ENCODE data around the gene KHK.

KHK gene

DNA sequence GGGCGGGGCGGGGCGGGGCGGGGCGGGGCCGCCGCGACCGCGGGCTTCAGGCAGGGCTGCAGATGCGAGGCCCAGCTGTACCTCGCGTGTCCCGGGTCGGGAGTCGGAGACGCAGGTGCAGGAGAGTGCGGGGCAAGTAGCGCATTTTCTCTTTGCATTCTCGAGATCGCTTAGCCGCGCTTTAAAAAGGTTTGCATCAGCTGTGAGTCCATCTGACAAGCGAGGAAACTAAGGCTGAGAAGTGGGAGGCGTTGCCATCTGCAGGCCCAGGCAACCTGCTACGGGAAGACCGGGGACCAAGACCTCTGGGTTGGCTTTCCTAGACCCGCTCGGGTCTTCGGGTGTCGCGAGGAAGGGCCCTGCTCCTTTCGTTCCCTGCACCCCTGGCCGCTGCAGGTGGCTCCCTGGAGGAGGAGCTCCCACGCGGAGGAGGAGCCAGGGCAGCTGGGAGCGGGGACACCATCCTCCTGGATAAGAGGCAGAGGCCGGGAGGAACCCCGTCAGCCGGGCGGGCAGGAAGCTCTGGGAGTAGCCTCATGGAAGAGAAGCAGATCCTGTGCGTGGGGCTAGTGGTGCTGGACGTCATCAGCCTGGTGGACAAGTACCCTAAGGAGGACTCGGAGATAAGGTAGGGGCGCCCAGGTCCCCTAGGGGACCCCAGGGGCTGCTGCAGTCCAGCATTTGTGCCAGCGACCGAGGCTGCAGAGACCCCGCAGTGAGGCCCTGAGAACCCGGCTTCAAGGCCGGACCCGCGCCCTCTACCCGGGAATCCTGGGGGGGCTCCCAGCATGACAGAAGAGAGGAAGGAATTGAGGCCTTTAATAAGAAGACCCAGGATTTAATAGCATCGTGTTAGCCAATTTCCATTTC is at the start of gene KHK:
KHK (plus strand) TSS at position 49 of the 870 bp plus-strand sequence; CDS start at position 537, 488 bp downstream.
- peak; percentile 57 for DNase-seq (ENCODE audit: low spot score)

DNA sequence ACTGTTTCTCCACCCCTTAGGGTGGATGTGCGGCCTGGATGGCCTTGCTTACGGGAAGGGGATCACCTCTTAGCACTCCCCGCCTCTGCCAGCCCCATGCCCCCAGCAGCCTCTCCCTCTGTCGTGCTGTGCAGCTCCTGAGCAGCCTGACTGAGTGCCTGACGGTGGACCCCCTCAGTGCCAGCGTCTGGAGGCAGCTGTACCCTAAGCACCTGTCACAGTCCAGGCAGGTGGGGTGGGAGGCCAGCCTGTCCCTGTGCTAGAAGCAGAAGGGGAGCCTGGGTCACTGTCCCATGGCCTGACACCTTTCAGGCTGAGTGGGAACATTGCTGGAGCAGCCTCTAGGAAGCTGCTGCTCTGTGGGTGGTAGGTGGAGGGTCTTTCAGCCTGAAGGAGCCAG is 48.6 kb upstream of the KHK start:
- DNase-seq (ENCODE audit: low spot score): no peak

DNA sequence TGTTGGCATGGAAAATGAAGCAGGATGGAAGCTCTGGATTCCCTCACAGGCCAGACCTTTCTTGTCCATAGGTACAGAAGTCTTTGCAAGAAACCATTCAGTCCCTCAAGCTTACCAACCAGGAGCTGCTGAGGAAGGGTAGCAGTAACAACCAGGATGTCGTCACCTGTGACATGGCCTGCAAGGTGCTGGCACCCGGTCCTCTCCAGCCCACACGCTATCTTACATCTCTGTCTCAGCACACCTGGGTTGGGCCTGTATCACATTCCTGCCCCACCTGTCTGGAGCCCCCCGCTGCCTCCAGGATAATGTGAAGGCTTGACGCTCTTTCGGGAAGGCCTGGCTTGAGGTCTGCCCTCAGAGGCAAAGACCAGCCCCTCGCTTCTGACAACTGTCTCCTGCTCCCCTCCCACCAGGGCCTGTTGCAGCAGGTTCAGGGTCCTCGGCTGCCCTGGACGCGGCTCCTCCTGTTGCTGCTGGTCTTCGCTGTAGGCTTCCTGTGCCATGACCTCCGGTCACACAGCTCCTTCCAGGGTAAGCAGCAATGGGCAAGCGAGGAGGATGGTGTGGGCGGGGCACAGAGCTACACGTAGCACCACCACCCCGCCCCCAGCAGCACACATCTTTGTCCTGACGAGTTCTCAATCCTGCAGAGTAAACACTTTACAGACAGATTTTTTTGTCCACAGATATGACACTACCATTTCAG is 47.8 kb upstream of the KHK start:
- DNase-seq (ENCODE audit: low spot score): no peak

DNA sequence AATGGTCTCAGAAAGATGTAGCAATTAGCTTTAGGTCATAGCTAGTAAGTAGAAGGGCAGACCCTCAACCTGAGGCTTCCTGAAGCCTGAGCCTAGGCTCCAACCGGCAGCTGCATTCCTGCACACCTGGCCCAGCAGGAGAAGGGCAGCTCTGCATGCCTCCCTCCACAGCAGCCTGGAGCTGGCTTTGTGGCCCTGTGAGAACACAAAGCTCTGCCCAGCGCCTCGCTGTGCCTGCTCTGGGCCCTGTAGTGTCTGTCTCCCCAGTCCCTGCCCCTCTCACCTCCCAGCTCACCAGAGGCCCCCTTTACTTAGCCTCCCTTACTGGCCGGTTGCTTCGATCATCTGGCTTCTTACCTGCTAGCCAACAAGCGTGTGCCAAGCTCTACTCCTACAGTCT is 47.1 kb upstream of the KHK start:
- DNase-seq (ENCODE audit: low spot score): no peak

DNA sequence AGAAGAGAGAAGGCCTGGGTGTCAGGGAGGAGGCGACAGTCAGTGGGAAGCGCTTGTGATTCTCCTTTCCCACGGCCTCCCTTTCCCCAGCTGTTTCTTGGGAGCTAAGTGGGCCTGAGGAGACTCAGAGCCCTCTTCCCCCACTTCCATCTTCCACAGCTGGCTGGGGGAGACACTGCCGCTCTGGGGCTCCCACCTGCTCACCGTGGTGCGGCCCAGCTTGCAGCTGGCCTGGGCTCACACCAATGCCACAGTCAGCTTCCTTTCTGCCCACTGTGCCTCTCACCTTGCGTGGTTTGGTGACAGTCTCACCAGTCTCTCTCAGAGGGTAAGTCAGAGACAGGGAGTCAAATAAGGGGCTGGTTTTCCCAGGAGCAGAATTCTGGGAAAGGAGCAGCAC is 46.7 kb upstream of the KHK start:
- DNase-seq (ENCODE audit: low spot score): no peak

DNA sequence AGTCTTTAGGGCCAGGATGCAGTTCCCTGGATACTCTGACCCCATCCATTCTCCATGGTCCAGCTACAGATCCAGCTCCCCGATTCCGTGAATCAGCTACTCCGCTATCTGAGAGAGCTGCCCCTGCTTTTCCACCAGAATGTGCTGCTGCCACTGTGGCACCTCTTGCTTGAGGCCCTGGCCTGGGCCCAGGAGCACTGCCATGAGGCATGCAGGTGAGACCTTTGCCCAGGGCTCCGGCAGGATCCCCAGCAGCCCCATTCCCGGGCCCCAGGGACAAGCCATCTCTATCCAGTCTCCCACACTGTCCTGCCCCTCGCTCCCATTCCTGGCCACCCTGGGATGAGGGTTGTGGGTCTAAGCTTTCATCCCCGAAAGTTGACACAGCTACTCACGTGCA is 46.3 kb upstream of the KHK start:
- no peak for DNase-seq (ENCODE audit: low spot score)

DNA sequence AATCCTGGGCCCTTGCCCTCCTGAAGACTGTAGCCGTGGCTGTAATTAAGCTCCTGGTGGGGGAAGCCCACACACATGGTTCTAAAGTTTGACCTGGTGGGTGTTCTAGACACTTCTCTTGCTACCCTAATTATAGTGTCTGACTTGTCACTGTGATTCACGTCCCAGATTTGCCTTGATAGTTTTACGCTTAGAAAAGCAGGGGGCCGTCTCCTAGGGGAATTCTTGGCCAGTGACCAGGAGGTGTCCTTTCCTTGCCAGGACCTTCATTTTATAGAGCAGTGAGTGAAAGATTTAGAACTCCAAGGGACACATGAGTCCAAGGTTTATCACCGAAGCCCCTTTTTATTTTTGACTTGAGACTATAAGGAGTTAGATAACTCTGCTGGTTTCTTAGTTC is 44.8 kb upstream of the KHK start:
- no peak for DNase-seq (ENCODE audit: low spot score)

DNA sequence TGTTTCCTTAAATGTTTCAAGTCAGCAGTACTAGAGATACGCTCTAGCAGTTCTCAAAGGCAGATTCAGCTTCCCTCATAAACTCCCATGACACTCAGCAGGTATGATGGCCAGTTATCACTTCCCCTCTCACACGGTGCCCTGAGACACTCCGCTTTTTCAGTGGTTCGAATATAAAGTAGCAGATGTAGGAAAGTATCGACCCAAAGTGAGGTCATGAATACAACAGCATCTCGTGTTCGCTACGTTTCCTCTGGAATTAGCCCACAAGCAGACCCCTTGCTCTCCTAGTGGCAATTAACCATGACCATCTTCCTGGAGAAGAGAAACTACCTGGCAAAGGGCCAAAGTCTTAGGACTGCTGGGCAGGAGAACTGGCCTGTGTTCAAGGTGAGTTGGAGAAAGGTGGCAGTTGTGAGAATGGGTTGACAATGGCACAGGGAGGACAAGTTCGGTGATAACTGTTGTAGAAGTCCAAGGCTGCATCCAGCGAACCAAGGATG is 44.4 kb upstream of the KHK start:
- no peak for DNase-seq (ENCODE audit: low spot score)

DNA sequence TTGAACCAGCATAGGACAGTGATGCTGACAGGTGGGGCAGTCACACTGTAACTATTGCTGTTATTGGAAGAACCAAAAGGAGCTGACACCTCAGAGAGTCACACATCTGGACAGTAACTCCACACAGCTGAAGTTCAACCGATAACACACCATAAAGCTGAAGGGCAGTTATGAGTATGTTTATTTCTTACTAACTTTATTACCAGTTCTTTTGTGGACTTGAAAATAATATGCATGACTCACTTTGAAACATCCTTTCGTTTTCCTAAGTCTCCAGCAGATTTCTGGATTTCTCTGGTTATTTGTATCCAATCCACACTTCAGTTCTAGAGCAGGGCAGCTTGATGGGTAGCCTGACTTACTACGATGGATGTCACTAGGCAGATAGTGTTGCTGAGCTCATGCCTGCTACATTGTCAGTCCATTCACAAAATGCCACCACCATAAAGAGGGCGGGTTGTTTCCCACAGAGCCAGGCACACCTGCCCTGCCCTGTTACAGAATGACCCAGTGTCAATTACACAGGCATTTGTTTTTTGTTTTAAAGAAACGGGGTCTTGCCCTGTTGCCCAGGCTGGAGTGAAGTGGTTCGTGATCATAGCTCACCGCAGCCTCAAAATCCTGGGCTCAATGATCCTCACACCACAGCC is 43.5 kb upstream of the KHK start:
- no peak for DNase-seq (ENCODE audit: low spot score)

DNA sequence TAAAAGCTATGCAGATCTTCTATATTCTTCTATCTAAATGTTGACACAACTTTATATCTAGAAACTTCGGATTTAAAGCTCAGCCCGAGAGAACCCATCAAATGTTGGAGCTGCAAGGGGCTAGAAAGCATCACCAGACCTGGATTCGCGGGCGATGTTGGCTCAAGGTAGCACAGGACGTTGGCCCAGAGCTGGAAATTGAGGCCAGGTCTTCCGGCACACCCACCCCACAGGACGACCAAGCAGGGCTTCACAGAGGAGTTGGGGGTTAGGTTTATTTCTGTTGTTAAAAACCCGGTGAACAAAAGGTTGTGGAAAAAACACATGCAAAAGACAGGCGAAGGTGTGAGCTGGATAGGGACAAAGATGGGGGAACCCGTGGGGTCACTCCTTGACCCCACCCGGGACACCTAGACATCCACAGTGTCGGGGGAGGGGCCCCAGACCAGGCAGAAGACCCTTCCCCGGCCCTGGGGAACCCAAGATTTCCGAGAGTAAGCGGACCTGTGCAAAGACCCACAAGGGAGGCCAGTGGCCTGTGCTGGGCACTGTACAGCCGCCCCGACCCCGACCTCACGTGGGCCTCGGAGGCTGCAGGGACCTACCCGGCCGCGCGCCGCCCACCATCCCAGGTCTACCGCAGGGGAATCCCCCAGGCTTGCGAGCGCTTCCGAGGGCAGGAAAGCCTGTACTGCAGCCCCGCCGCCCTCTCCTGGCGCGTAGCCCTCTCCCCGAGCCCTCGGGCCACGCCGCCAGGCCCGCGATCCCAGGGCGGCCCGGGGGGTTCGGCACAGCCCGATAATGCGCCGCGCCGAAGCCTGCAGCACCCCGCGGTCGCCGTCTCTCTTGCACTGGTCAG is 36.9 kb upstream of the KHK start:
- DNase-seq (ENCODE audit: low spot score): peak; percentile 21

DNA sequence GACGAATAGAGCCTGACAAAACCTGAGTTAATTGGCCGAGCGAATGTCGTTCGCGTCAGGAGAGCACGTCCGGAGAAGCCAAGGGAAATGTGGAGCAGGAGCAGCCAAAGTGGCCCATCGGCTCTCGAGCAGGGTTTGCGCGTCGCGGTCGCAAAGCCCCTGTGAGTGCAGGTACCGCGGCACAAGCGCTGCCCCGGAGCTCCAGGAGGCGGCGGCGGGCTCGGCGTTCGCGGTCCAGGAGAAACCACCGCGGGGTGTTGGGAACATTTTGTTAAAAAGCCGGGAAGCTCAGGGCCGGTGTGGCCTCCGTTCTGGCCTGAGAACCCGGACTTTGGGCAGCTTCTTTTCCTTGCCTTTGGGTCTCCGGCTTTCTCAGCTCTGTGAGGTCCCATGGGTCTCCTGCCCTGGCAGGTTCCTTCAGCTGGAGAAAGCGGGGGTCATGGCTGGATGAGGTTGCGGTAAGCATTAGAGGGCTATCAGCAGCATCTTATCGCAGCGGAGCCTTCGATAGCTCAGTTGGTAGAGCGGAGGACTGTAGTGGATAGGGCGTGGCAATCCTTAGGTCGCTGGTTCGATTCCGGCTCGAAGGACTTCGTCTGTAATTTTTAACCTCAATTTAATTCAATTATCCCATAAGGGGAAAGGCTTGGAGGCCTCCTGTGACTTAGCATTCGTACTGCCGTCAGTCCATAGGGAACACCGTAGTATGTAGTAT is 36.1 kb upstream of the KHK start:
- peak; percentile 98 for DNase-seq (ENCODE audit: low spot score)

DNA sequence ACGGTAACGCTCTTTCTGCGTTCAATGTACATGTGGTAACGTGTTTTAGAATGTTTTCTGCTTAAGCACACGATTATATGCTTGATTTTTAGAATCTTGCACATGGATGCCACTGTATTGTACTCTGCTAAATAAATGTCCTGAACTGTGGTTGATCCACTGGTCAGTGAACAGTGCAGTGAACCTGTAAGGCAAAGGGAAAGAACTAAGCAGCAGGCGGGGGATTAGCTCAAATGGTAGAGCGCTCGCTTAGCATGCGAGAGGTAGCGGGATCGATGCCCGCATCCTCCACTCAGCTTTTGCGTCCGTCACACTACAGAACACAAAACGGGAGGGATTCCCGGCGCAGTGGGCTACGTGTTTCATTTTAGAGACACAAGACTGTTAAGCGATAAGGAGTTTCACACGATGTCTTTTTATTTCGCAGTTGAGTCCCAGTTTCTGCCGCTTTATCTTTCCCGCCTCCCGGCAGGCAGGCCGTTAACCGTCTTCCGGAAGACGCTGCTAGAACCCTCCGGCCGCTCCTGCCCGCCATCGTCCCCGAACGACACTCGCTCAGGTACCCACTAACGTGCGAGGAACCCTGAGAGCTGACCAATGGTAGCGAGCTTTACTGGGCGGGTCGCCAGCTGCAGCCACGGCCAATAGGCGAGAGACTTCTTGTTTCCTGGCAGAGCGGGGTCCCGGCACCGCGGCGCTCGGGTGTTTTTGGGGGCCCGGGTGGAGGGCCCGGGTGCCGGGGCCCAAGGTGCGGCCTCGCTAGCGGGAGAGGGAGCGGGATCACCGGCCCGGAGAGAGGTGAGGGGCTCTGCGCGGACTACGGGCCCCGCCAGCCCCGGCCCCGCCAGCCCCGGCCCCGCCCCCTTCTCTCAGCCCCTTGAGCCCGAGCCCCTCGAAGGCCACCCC is 35.3 kb upstream of the KHK start, which contains the start of gene AGBL5:
AGBL5 (plus strand) TSS at position 673 of the 906 bp plus-strand sequence. CDS start 1,291 bp downstream, outside the sequence.
- peak; percentile 93 for DNase-seq (ENCODE audit: low spot score)

DNA sequence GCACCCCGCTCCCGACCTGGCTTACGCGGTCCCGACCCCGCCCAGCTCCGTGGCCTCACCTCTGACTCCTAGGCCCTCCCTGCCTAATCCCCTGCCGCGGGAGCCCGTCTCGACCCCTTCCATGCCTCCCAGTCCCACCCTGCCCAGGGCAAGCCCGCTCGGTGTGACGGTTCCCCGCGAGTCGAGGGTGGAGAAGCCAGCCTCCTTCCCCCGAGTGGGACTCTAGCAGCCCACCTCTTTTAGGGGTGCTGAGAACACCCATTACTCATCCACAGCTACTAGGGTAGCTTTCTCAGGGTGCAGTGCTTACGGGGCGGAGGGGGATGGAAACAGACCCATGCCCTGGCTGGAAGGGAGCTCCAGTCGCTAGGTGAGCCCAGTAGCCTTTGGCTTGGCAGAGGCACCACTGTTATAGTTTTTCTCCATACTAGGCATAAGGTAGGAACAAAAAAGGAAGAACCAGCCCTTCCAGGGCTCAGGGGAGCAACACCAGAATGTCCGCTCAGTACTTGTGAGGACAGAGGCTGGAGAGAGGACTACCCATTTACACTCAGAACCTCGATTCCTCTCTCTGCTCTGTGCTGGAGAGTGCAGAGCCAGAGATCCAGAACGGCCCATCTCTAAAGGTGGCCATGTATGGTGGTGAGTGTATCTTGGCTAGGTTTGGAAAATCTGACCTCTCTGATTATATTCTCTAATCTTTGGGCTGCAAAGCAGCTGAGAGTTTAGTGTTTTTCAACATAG is 34.5 kb upstream of the KHK start:
- DNase-seq (ENCODE audit: low spot score): no peak

DNA sequence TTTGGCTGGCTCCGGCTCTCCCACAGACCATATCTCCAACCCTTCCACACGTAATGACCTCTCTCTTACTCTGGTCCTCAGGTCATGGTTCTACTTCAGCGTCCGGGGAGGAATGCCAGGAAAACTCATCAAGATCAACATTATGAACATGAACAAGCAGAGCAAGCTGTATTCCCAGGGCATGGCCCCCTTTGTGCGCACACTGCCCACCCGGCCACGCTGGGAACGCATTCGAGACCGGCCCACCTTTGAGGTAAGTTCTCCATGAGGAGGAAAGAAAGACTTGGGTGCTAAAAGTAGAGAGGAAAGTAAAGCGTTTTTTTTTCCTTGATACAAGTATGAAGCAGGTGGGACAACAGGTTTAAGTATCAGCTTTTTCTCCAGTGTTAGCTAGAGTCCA is 33.3 kb upstream of the KHK start:
- no peak for DNase-seq (ENCODE audit: low spot score)

DNA sequence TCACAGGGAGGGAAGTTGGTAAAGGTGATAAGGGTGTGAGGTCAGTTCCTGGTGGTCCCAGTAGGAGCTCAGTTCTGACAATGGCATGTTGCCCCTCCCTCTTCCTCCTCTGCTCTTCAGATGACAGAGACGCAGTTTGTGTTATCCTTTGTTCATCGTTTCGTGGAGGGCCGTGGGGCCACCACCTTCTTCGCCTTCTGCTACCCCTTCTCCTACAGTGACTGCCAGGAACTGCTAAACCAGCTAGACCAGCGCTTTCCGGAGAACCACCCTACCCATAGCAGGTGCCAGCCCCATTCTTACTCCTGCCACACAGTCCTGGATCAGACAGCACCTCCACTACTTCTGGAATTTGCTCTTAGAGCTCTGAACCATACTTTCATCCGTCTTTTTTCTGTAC is 32.8 kb upstream of the KHK start:
- DNase-seq (ENCODE audit: low spot score): no peak

DNA sequence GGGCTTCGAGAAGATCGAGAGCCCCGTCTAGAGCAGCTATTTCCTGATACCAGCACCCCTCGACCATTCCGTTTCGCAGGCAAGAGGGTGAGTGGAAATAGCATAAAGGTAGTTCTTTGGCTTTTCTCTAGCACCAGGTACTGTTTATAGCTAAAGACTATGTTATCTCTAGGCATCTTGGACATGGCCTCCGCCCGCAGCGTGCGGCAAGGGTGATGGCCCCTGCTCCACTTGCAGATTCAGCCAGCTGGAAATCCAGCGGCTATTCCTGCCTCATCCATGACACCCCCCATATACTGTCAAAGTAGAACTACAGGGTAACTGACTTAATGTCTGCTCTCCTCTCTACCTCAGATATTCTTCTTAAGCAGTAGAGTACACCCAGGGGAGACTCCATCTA is 31.9 kb upstream of the KHK start:
- no peak for DNase-seq (ENCODE audit: low spot score)

DNA sequence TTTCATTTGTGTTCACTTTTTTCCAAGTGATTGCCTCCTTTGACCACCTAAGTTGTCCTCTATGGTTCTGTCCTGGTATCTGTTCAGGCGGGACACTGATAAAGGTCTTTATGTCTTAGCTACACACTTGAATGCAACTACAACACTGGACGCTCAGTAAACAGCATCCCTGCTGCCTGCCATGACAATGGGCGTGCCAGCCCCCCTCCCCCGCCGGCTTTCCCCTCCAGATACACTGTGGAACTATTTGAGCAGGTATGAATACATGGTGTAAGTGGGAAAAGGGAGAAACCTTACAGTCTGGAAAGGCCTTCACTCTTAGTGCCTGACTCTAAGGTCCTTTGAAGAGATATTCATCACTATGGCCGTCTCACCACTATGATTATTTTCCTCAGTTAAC is 29.4 kb upstream of the KHK start:
- no peak for DNase-seq (ENCODE audit: low spot score)

DNA sequence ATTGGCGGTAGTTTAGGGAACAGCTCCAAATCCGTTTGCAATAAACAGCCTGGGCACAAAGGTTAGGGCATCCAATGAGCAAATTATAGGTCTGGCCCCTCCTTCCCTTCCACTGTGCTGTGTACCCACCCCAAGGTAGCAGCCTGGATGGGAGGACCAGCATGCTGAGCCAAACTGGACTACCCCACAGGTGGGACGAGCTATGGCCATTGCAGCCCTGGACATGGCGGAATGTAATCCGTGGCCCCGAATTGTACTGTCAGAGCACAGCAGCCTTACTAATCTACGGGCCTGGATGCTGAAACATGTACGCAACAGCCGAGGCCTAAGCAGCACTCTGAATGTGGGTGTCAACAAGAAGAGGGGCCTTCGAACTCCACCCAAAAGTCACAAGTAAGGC is 28.4 kb upstream of the KHK start:
- DNase-seq (ENCODE audit: low spot score): no peak

DNA sequence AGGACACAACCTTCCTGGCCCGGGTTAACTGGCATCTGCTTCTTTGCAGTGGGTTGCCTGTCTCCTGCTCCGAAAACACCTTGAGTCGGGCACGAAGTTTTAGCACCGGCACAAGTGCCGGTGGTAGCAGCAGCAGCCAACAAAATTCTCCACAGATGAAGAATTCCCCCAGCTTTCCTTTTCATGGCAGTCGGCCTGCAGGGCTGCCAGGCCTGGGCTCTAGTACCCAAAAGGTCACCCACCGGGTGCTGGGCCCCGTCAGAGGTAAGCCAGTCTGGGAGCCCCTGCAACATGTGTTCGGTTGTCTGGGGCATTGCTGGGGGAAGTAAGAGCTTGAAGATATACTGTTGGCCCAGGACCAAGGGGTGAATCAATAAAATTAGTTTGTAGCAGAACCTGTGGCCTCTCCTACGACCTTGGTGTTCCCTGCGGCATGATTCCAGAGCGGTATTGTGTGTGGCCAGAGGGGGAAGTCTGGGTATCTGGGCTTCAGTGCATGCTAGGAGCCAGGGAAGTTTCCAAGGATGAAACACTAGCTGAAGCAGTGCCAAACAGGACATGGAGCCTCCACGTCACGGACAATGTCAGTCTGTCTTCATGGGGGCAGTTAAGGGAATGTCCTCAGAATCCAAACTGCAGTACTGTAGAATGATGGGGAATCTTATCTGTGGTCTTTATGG is 27.3 kb upstream of the KHK start:
- DNase-seq (ENCODE audit: low spot score): no peak
